GM12878 (cell line): ENCODE measurements around the gene DPF3. TPM values are rescaled to one million over a fixed set of nuclear protein-coding genes. Genes with fewer than 3 reads are reported as not detected.

ENCODE experiments used
- ATAC-seq: fragments of 200-7000 bp; cut with Tn5 transposase; 3 replicates; pipeline ENCODE4 v1.9.1; 2020; ENCODE audit warnings: mild to moderate bottlenecking, moderate library complexity
- BruUV-seq: library from RNA; stranded (reverse); fragments of 400-500 nt; replicated peaks from 2 replicates; lab custom pipeline; 2021; lab: Mats Ljungman, UMichigan
- CTCF ChIA-PET: fragments of 300-600 bp; sonication (Branson Sonifier 250); formaldehyde crosslinking; extraction: SDS; loops from one replicate; lab custom pipeline; 2021; ENCODE audit warnings: inconsistent platforms; lab: Yijun Ruan, JAX
- POLR2A ChIA-PET: fragments of 350-600 bp; formaldehyde crosslinking; extraction: SDS; loops from one replicate; lab custom pipeline; 2021; ENCODE audit warnings: inconsistent platforms; lab: Charles Lee
- RAD21 ChIA-PET: fragments of 300-600 bp; sonication (Branson Sonifier 250); formaldehyde crosslinking; loops from one replicate; lab custom pipeline; 2023; ENCODE audit warnings: antibody characterized with exemption; ENCODE audit not compliant: unreplicated experiment; lab: Charles Lee
- SMC1A ChIA-PET: fragments of 300-600 bp; sonication (Branson Sonifier 250); formaldehyde crosslinking; loops from one replicate; lab custom pipeline; 2023; ENCODE audit not compliant: unreplicated experiment, uncharacterized antibody; lab: Charles Lee
- DNase-seq: peaks from one replicate; pipeline ENCODE4 v3.0.0-alpha.2; 2011; ENCODE audit warnings: low read depth, low spot score
- FAIRE-seq: peaks from 3 replicates; lab custom pipeline; 2011; peaks lifted over from hg19 to GRCh38; lab: Jason Lieb, UNC
- H2AFZ ChIP-seq: 2 replicates; pipeline ENCODE4 v1.6.0; 2011; ENCODE audit warnings: low read depth, low read length, control low read depth; ENCODE audit not compliant: control insufficient read depth
- H3K27ac ChIP-seq: 2 replicates; pipeline ENCODE4 v1.5.1; 2011; ENCODE audit warnings: control low read depth; ENCODE audit not compliant: control insufficient read depth, insufficient read depth
- H3K27me3 ChIP-seq, 2 experiments: replicated peaks in 1 of 2; 2 replicates each; pipeline versions ENCODE4 v1.6.0 to v1.6.1; 2011; ENCODE audit warnings: low read length in 1 of 2; ENCODE audit not compliant: control insufficient read depth in 2 of 2, insufficient read depth in 2 of 2
- H3K36me3 ChIP-seq, 2 experiments: 2 replicates each; pipeline ENCODE4 v1.5.1; 2011; ENCODE audit warnings: low read length in 1 of 2; ENCODE audit not compliant: control insufficient read depth in 2 of 2, insufficient read depth in 2 of 2
- H3K4me1 ChIP-seq: 2 replicates; pipeline ENCODE4 v1.6.1; 2011; ENCODE audit warnings: mild to moderate bottlenecking, low read length, moderate library complexity, mixed read lengths; ENCODE audit not compliant: control insufficient read depth, insufficient read depth
- H3K4me2 ChIP-seq: 2 replicates; pipeline ENCODE4 v1.6.0; 2011; ENCODE audit warnings: control low read depth; ENCODE audit not compliant: control insufficient read depth, insufficient read depth
- H3K4me3 ChIP-seq: fragments of 200-600 bp; sonication (generic); 2 replicates; pipeline ENCODE4 v1.5.1; 2016
- H3K79me2 ChIP-seq: 2 replicates; pipeline ENCODE4 v1.6.0; 2011; ENCODE audit warnings: low read length; ENCODE audit not compliant: control insufficient read depth, insufficient read depth
- H3K9ac ChIP-seq: 2 replicates; pipeline ENCODE4 v1.8.0; 2011; ENCODE audit warnings: low read length, control low read depth, mixed read lengths; ENCODE audit not compliant: control insufficient read depth, insufficient read depth
- H3K9me3 ChIP-seq: replicated peaks from 3 replicates; pipeline ENCODE4 v1.5.1; 2011; ENCODE audit warnings: mild to moderate bottlenecking, low read length; ENCODE audit not compliant: control insufficient read depth, insufficient read depth
- H4K20me1 ChIP-seq: 2 replicates; pipeline ENCODE4 v1.6.0; 2011; ENCODE audit not compliant: control insufficient read depth, insufficient read depth
- CTCF ChIP-seq, 3 experiments: IDR thresholded peaks in 2 of 3; conservative IDR thresholded peaks in 1 of 3; 2 replicates each; pipeline ENCODE4 v1.5.1; 2011; ENCODE audit warnings: low read depth in 3 of 3, low read length in 3 of 3, mild to moderate bottlenecking in 3 of 3, control low read depth in 2 of 3, moderate library complexity in 2 of 3, inconsistent platforms in 1 of 3, mixed read lengths in 1 of 3; ENCODE audit not compliant: control insufficient read depth in 2 of 3, insufficient read depth in 1 of 3; ENCODE audit errors: extremely low read depth in 1 of 3
- ESRRA ChIP-seq: IDR thresholded peaks from 2 replicates; pipeline ENCODE4 v1.6.1; 2012; ENCODE audit warnings: mild to moderate bottlenecking, low read length, improper control_type of control experiment
- HDAC6 ChIP-seq: fragments of 200-600 bp; sonication (generic); IDR thresholded peaks from one replicate; pipeline ENCODE4 v1.8.0; 2017; ENCODE audit warnings: antibody characterized with exemption; ENCODE audit not compliant: unreplicated experiment
- KLF5 ChIP-seq: fragments of 450-650 bp; IDR thresholded peaks from 2 replicates; pipeline ENCODE4 v1.6.1; 2014; ENCODE audit warnings: mild to moderate bottlenecking; ENCODE audit not compliant: partially characterized antibody
- SMAD5 ChIP-seq: IDR thresholded peaks from 2 replicates; pipeline ENCODE4 v1.6.1; 2016; ENCODE audit warnings: antibody characterized with exemption, low read depth
- SREBF2 ChIP-seq: IDR thresholded peaks from 2 replicates; pipeline ENCODE4 v1.6.1; 2012; ENCODE audit warnings: mild to moderate bottlenecking, low read length
- SUPT20H ChIP-seq: IDR thresholded peaks from 2 replicates; pipeline ENCODE4 v1.6.1; 2011; ENCODE audit warnings: low read depth, mild to moderate bottlenecking, low read length, moderate library complexity, borderline replicate concordance; ENCODE audit not compliant: control insufficient read depth
- ZBTB11 ChIP-seq: fragments of 450-650 bp; formaldehyde crosslinking; IDR thresholded peaks from 2 replicates; pipeline ENCODE4 v1.5.0; 2022; ENCODE audit warnings: mild to moderate bottlenecking, missing genetic modification characterization
- ZBTB33 ChIP-seq: fragments of 450-650 bp; IDR thresholded peaks from 2 replicates; pipeline ENCODE4 v1.6.1; 2017; ENCODE audit warnings: mild to moderate bottlenecking
- ZNF217 ChIP-seq: fragments of 450-650 bp; IDR thresholded peaks from 2 replicates; pipeline ENCODE4 v1.6.1; 2017; ENCODE audit warnings: antibody characterized with exemption, mild to moderate bottlenecking
- ZNF384 ChIP-seq: IDR thresholded peaks from 2 replicates; pipeline ENCODE4 v1.6.1; 2012; ENCODE audit warnings: low read depth, mild to moderate bottlenecking, low read length, improper control_type of control experiment, borderline replicate concordance
- WGBS: methylation state at CpG from one replicate; pipeline ENCODE4 v1.1.6; 2016; ENCODE audit warnings: low lambda C conversion rate; ENCODE audit not compliant: insufficient replicate concordance, insufficient coverage; ENCODE audit errors: missing lambda C conversion rate; 5-methylcytosine and 5-hydroxymethylcytosine counted together
- in situ Hi-C: fragments of 300-500 bp; cut with MboI; formaldehyde crosslinking; loops from 9 replicates; pipeline ENCODE4 v1.14.3; 2018; ENCODE audit warnings: mixed read lengths
- intact Hi-C: fragments of 100-400 bp; cut with micrococcal nuclease; formaldehyde crosslinking; loops from one replicate; pipeline ENCODE4 v1.14.2; 2022; ENCODE audit not compliant: unreplicated experiment
- polyA plus RNA-seq, 11 experiments: library from polyadenylated mRNA; depleted of rRNA in 4 of 11; unstranded in 6 of 11; stranded (reverse) in 5 of 11; fragments of >200 nt; fragmentation: Nextera tagmentation in 4 of 11; fragmentation: Illumina TruSeq in 1 of 11; extraction: Ambion mirVana in 4 of 11; extraction: Trizol in 1 of 11; gene quantifications; 1 replicate in 1 of 11; 2 replicates in 10 of 11; pipeline versions ENCODE4 v1.2.1 to v1.2.3, GENCODE V29; 2011 to 2016; ENCODE audit warnings: inconsistent platforms in 2 of 11, missing spikeins in 2 of 11, low read depth in 1 of 11
- total RNA-seq, 4 experiments: library from RNA; depleted of rRNA in 3 of 4; stranded (reverse); fragments of >200 nt in 3 of 4; fragmentation: Illumina TruSeq in 1 of 4; extraction: Trizol in 1 of 4; gene quantifications; 2 replicates each; pipeline versions ENCODE4 v1.2.1 to v1.2.3, GENCODE V29; 2013 to 2021

Gene DPF3
- total and polyA plus RNA-seq, 10 of the 15 experiments (the other 5 are each of a cell fraction or from before 2014, with no cell fraction given) = 0.69 to 8.0 (median 2.2) TPM

GRCh38 chr14:72708222-72708621 is 185.7 kb downstream of the DPF3 start:
- Histone ChIP-seq H3K4me1 (no peaks in the 10 kb centered on the region), H3K9me3 (no peaks in the 10 kb centered on the region), H3K79me2 (no peaks in the 10 kb centered on the region), H3K27ac (no peak overlapping the region), H2AFZ (no peak overlapping the region), H3K9ac (no peak overlapping the region), H3K4me3 (no peak overlapping the region), H3K36me3 (no peaks in the 10 kb centered on the region), H3K4me2 (no peak overlapping the region), H4K20me1 (no peaks in the 10 kb centered on the region), H3K27me3 (no peaks in the 10 kb centered on the region)
- intact Hi-C loops = no loop called here
- TF ChIP-seq ZNF384 (no peak), CTCF (IDR thresholded peaks at IDR 0.05 in 2 of 3, conservative IDR thresholded peaks at IDR 0.05 in 1 of 3; ENCODE audit: control insufficient read depth in 2 of 3, extremely low read depth in 1 of 3, insufficient read depth in 1 of 3, low read depth in 3 of 3, low read length in 3 of 3) (no peak), ZNF217 (no peak), SREBF2 (no peak), SMAD5 (no peak), SUPT20H (no peak), ZBTB11 (no peak), ZBTB33 (no peak), HDAC6 (no peak), KLF5 (no peak), ESRRA (no peak)
- ATAC-seq = no peak
- BruUV-seq = no TSS peak
- in situ Hi-C loops = no loop called here
- FAIRE-seq = no peak
- ChIA-PET CTCF (interaction anchor here (1.1 kb wide), 1 partner anchor 194 kb away, joined by 3 read pairs; no protein-coding TSS in a partner anchor), POLR2A (interaction anchor here (0.5 kb wide), 1 partner anchor 376 kb away, joined by 5 read pairs; no protein-coding TSS in a partner anchor), RAD21 (no interaction called here), SMC1A (no interaction called here)
- 90% methylated on average over 12 of the region's 12 CpGs for WGBS
- no peak for DNase-seq
